Germinal center (tissue), 1 donor: ENCODE measurements around the gene PKN1.

Source experiments
- DNase-seq: peaks from one replicate; pipeline ENCODE4 v3.0.0; 2012; ENCODE audit warnings: mixed read lengths, low spot score

Gene PKN1

DNA sequence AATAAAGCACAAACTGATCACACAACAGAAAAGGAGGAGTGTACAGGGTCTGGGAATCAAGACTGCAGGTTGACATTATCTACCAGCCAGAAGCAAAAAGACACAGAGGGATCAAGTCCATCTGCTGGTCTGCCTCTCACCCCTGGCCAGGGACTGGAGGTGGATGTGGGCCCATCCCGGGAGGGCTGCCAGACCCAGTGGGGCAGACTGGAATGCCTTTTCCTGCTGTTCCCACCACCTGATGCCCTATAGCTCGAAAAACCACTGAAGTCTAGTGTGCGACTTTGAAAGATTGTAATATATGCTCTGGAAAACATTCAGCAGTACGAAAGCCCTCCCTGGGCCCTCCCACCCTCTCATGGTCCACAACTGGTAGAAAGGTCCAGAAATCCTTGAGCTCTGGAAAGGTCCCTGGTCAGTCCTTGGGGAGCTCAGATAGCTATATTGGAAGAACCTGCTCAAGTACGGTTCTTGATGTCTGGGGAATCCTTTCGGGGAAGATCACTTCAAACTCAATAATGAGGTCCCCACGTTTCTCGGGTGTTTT is 82.5 kb downstream of the PKN1 start:
- DNase-seq = no peak

DNA sequence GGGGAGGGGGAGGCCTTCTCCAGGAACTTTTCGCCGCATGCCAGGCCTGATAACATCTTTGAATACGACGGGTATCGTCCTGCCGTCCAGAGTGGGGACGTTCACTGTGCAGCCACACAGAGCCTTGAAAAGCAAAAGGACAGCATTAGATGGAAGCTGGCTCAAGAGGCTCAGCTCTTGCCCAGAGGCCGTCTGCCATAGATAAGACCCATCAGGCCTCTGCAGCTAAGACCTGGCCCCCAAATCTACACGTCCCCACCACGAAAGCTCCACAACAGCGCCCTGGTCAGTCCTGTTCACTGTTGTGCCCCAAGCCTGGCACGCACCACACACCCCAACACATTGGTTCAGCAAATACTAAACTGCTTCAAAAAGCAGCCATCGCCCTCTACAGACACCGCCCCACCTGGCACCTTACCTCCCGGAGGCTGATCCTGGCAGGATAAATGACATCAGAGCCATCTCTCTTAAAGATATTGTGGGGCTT is 83.0 kb downstream of the PKN1 start:
- DNase-seq = no peak

DNA sequence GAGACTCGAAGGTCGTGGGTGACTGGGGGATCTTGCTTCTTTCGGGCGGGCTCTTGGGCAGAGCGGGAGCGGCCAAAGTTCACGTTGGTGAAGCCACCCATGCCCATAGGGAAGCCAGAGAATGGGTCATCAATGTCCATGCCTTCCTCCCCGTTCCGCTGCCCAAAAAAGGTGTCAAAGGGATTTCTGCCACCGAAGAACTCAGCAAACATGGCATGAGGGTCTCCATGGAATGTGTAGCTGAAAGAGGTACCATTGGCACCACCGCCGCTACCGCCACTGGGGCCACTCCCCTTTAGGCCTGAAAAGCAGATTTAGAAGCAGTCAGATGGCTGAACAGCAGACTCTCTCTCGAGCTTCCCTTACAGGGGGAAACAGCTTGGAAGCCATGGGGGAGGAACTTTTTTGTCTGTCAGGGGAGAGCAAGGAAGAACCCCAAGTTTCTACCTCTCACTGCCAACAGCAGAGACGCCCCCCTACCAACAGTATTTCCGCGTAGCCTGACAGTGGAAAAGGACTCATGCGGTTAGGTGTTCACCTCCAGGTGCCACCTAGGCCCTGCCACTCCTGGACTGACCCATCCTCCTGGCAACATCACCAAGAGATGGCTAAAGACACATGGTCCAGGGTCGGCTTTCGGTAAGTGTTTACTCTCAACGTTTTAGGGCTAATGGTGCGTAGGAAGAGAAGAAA is 83.8 kb downstream of the PKN1 start:
- DNase-seq = no peak

DNA sequence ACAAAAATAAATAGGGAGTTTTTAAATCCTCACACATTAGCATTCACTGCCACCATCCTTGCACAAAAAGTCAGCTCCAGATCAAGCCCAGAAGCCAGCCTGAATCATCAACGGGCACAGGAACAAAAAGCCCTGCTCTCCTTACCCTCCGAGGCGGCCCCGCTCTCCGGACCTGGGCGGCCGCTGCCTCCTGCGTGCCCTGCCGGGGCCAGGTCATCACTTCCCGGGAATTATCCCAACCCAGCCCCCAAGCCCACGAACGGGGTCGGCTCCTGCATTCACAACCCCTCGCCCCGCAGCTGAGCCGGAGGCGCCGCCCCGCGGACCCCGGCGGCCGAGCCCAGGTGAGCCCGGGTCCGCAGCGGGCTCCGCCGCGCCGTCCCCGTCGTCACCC is 84.3 kb downstream of the PKN1 start:
- no peak for DNase-seq

DNA sequence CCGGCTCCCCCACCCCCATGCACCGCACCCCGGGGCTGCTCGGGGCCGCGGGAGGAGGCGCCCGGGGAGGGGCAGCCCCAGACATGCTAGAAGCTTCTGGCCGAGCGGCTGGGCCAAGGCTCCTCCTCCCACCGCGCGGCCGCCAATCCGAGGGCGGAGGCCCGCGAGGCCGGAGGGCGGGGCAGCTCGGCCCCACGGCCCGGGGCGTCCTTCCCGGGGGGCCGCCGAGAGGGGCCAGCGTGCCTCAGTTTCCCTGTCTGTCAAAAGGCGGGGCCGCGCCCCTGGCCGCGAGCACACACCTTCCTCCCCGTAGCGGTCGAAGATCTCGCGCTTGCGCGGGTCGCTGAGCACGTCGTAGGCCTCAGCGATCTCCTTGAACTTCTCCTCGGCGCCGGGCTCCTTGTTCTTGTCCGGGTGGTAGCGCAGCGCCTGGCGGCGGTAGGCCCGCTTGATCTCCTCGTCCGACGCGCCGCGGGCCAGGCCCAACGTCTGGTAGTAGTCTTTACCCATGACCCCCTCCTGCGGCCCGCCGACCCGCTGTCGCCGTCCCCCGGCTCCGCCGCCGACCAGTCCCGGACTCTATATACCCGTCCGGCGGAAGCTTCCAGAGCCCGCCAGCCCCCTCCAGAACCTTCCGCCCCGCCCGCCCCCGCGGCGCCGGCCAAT is 84.9 kb downstream of the PKN1 start, which contains the start of gene DNAJB1:
TSS of gene DNAJB1 (minus strand) at position 558 of the 666 bp plus-strand sequence. CDS start at position 510, 48 bp downstream.
- DNase-seq = peak; percentile 86

DNA sequence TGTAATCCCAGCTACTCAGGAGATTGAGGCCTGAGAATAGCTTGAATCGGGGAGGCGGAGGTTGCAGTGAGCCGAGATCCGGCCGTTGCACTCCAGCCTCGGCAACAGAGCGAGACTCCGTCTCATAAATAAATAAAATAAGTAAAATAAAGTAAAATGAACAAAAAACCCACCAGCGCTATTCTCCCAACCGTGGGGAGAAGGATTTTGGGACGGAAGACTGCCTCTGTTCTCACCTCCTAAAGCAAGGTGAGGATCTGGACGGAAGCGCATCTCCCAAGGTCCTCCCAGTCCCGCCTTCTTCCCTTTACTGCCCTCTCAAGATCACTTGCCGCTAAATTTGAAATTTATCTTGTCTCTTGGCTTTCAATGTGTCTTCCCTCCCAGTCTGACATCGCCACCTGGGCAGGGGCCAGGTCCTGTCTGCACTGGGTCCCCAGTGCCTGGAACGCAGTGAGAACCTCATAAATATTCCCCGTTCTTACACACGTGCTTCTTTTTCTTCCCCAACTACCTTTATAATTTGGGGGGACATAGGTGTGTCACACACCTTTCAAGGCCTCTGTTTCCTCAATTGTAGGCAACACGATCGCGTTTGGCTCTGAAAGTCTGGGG is 86.2 kb downstream of the PKN1 start:
- no peak for DNase-seq

DNA sequence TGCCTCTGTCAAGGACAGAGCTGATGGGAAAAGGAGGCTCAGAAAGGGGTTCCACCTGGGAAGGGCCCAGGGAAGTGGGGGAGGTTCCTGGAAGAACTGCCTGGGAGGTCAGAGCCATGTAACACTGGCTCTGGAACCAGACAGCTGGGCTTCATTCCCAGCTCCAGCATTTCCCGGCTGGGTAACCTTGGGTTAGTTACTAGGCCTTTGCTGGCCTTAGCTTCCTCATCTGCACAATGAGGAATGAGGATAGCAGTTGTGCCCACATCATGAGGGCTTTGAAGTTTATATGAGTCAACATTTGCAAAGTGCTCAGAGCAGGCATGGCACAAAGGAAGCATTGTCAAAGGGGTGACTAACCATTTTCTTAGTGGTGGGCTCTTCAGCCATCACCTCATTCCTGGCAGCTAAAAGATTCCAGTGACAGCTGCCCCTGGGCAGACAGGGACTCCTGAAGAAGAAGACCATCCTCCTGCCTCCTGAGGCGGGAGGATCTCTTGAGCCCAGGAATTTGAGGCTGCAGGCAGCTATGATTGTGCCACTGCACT is 86.8 kb downstream of the PKN1 start:
- DNase-seq = no peak

DNA sequence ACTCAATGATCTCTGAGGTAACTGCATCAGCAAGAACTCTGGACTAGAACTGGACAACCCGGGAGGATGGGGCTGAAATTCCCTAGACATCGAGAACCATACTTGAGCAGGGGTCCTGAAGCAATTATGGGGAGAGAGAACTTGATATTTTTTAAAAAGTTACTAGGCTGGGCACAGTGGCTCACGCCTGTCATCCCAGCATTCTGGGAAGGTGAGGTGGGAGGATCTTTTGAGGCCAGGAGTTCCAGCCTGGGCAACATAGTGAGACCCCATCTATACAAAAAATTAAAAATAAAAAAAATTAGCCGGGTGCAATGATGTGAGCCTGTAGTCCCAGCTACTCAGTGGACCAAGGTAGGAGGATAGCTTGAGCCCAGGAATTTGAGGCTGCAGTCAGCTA is 87.4 kb downstream of the PKN1 start:
- no peak for DNase-seq
